HepG2 (cell line): ENCODE data around the gene PKIG. TPM values are rescaled to one million over a fixed set of nuclear protein-coding genes. Genes with fewer than 3 reads are reported as not detected.
A peak's percentile ranks its signal among the peaks of the same experiment; 100 is the strongest.

Experiments used
- ATAC-seq: fragments of 200-7000 bp; cut with Tn5 transposase; 3 replicates; pipeline ENCODE4 v1.9.1; 2020; ENCODE audit warnings: mild to moderate bottlenecking, moderate library complexity
- BruUV-seq: library from RNA; stranded (reverse); fragments of 400-500 nt; replicated peaks from 2 replicates; lab custom pipeline; 2021; lab: Mats Ljungman, UMichigan
- CTCF ChIA-PET: fragments of 300-600 bp; formaldehyde crosslinking; extraction: SDS; loops from one replicate; lab custom pipeline; 2021; ENCODE audit warnings: low total read pairs, inconsistent platforms, low intra/inter-chr PET ratio; lab: Yijun Ruan, JAX
- POLR2A ChIA-PET: fragments of 350-600 bp; sonication (Branson Sonifier 250); formaldehyde crosslinking; loops from one replicate; lab custom pipeline; 2020; ENCODE audit warnings: antibody characterized with exemption, inconsistent platforms; lab: Yijun Ruan, JAX
- DNase-seq: peaks from one replicate; pipeline ENCODE4 v3.0.0-alpha.2; 2015; ENCODE audit warnings: low spot score
- FAIRE-seq: peaks from 3 replicates; lab custom pipeline; 2011; peaks lifted over from hg19 to GRCh38; lab: Jason Lieb, UNC
- H2AFZ ChIP-seq: one replicate; pipeline ENCODE4 v1.6.1; 2011; ENCODE audit warnings: low read length, inconsistent platforms
- H3K27ac ChIP-seq: fragments of 300-600 bp; 3 replicates; pipeline ENCODE4 v1.8.0; 2011; ENCODE audit warnings: mixed run types, mild to moderate bottlenecking, mixed read lengths, low read length, inconsistent platforms; ENCODE audit not compliant: insufficient read depth; ENCODE audit errors: extremely low read length
- H3K27me3 ChIP-seq, 2 experiments: fragments of 200-600 bp in 1 of 2; 2 replicates in 1 of 2; 3 replicates in 1 of 2; pipeline versions ENCODE4 v1.6.0 to v1.8.0; 2011; ENCODE audit warnings: low read length in 2 of 2, mild to moderate bottlenecking in 2 of 2, moderate library complexity in 2 of 2, inconsistent platforms in 1 of 2; ENCODE audit not compliant: insufficient read depth in 2 of 2, control insufficient read depth in 1 of 2
- H3K36me3 ChIP-seq, 2 experiments: fragments of 200-600 bp in 1 of 2; replicated peaks in 1 of 2; 2 replicates in 1 of 2; 3 replicates in 1 of 2; pipeline versions ENCODE4 v1.5.1 to v1.8.0; 2011; ENCODE audit warnings: low read length in 2 of 2, inconsistent platforms in 1 of 2; ENCODE audit not compliant: insufficient read depth in 2 of 2, control insufficient read depth in 1 of 2
- H3K4me1 ChIP-seq: 2 replicates; pipeline ENCODE4 v1.5.1; 2012; ENCODE audit warnings: low read length, inconsistent platforms; ENCODE audit not compliant: insufficient read depth
- H3K4me2 ChIP-seq: 2 replicates; pipeline ENCODE4 v1.6.0; 2011; ENCODE audit warnings: low read depth, low read length, inconsistent platforms
- H3K4me3 ChIP-seq, 3 experiments: fragments of 200-600 bp in 1 of 3; sonication (generic), shearing (Covaris generic) in 1 of 3; replicated peaks in 1 of 3; 2 replicates each; pipeline ENCODE4 v1.5.1; 2011 to 2016; ENCODE audit warnings: low read length in 3 of 3, inconsistent platforms in 2 of 3, low read depth in 2 of 3, mild to moderate bottlenecking in 2 of 3, control low read depth in 1 of 3, mixed read lengths in 1 of 3; ENCODE audit not compliant: insufficient read depth in 1 of 3
- H3K79me2 ChIP-seq: one replicate; pipeline ENCODE4 v1.6.1; 2011; ENCODE audit warnings: low read length, inconsistent platforms; ENCODE audit not compliant: insufficient read depth
- H3K9ac ChIP-seq: 2 replicates; pipeline ENCODE4 v1.6.0; 2011; ENCODE audit warnings: mild to moderate bottlenecking, low read depth, low read length, inconsistent platforms; ENCODE audit not compliant: insufficient read depth
- H3K9me3 ChIP-seq: 2 replicates; pipeline ENCODE4 v1.5.1; 2012; ENCODE audit warnings: mild to moderate bottlenecking, low read length
- H4K20me1 ChIP-seq: 2 replicates; pipeline ENCODE4 v1.6.0; 2011; ENCODE audit warnings: inconsistent platforms, mild to moderate bottlenecking, low read length, moderate library complexity; ENCODE audit not compliant: insufficient read depth
- ATF1 ChIP-seq: IDR thresholded peaks from 2 replicates; pipeline ENCODE4 v1.6.1; 2016; ENCODE audit warnings: mild to moderate bottlenecking, control low read depth
- BCL6 ChIP-seq: IDR thresholded peaks from 2 replicates; pipeline ENCODE4 v1.6.1; 2016; ENCODE audit warnings: missing genetic modification reagents, missing compliant biosample characterization
- CEBPB ChIP-seq: IDR thresholded peaks from 2 replicates; pipeline ENCODE4 v1.6.1; 2011; ENCODE audit warnings: low read depth, low read length, improper control_type of control experiment, borderline replicate concordance
- HOXA3 ChIP-seq: sonication (generic); formaldehyde crosslinking; IDR thresholded peaks from 2 replicates; pipeline ENCODE4 v1.5.0; 2020; ENCODE audit warnings: missing genetic modification reagents
- MAFF ChIP-seq: IDR thresholded peaks from 2 replicates; pipeline ENCODE4 v1.6.1; 2011; ENCODE audit warnings: low read depth, low read length, improper control_type of control experiment
- MXD1 ChIP-seq: sonication (generic); formaldehyde crosslinking; IDR thresholded peaks from 2 replicates; pipeline ENCODE4 v1.4.0; 2020; ENCODE audit warnings: mild to moderate bottlenecking, missing genetic modification reagents
- MXD4 ChIP-seq: IDR thresholded peaks from 2 replicates; pipeline ENCODE4 v1.6.1; 2016; ENCODE audit warnings: mild to moderate bottlenecking, missing biosample characterization, missing genetic modification reagents
- TBP ChIP-seq: sonication (generic); formaldehyde crosslinking; IDR thresholded peaks from 2 replicates; pipeline ENCODE4 v1.5.0; 2020; ENCODE audit warnings: missing genetic modification reagents
- ZBTB46 ChIP-seq: sonication (generic); formaldehyde crosslinking; IDR thresholded peaks from 2 replicates; pipeline ENCODE4 v1.4.0; 2020; ENCODE audit warnings: mild to moderate bottlenecking, missing genetic modification reagents, borderline replicate concordance
- ZFAT ChIP-seq: sonication (generic); formaldehyde crosslinking; conservative IDR thresholded peaks from 2 replicates; pipeline ENCODE4 v1.8.1; 2023; ENCODE audit warnings: missing genetic modification reagents, inconsistent platforms
- ZFP62 ChIP-seq: sonication (generic); formaldehyde crosslinking; IDR thresholded peaks from 2 replicates; pipeline ENCODE4 v1.4.0; 2020; ENCODE audit warnings: missing genetic modification reagents
- ZNF343 ChIP-seq: sonication (generic); formaldehyde crosslinking; IDR thresholded peaks from 2 replicates; pipeline ENCODE4 v1.4.0; 2020; ENCODE audit warnings: mild to moderate bottlenecking, missing genetic modification reagents
- ZNF432 ChIP-seq: sonication (generic); formaldehyde crosslinking; IDR thresholded peaks from 2 replicates; pipeline ENCODE4 v1.5.0; 2020; ENCODE audit warnings: missing genetic modification reagents, mild to moderate bottlenecking, borderline replicate concordance
- ZNF770 ChIP-seq: sonication (generic); formaldehyde crosslinking; IDR thresholded peaks from 2 replicates; pipeline ENCODE4 v1.5.0; 2020; ENCODE audit warnings: mild to moderate bottlenecking, missing genetic modification reagents
- ZSCAN20 ChIP-seq: sonication (generic); formaldehyde crosslinking; IDR thresholded peaks from 2 replicates; pipeline ENCODE4 v1.4.0; 2020; ENCODE audit warnings: missing genetic modification reagents, mild to moderate bottlenecking, borderline replicate concordance
- WGBS: methylation state at CpG from one replicate; pipeline ENCODE4 v1.1.6; 2017; ENCODE audit warnings: low lambda C conversion rate; 5-methylcytosine and 5-hydroxymethylcytosine counted together
- in situ Hi-C: cut with HindIII; loops from 2 replicates; pipeline ENCODE4 v1.10.0; 2017; ENCODE audit warnings: low pct_unique_long_range_greater_than_20kb; ENCODE audit not compliant: extremely low pct_ligation_motif_present
- intact Hi-C: fragments of 100-400 bp; cut with micrococcal nuclease; formaldehyde crosslinking; loops from one replicate; pipeline ENCODE4 v1.10.0; 2022; ENCODE audit not compliant: unreplicated experiment
- polyA plus RNA-seq, 8 experiments: library from polyadenylated mRNA; depleted of rRNA in 3 of 8; stranded (reverse) in 7 of 8; unstranded in 1 of 8; fragments of >200 nt; fragmentation: Illumina TruSeq in 4 of 8; extraction: Trizol in 4 of 8; gene quantifications; 2 replicates each; pipeline versions ENCODE4 v1.2.1 to v1.2.3, GENCODE V29; 2011 to 2016; ENCODE audit warnings: low read depth in 4 of 8, missing spikeins in 1 of 8, mixed read lengths in 1 of 8; ENCODE audit not compliant: insufficient read depth in 1 of 8
- total RNA-seq, 5 experiments: library from RNA; depleted of rRNA; stranded (reverse); fragments of >200 nt; fragmentation: Illumina TruSeq; extraction: Trizol; gene quantifications; 2 replicates each; pipeline ENCODE4 v1.2.3, GENCODE V29; 2016; ENCODE audit warnings: low read depth in 1 of 5

PKIG gene
- total and polyA plus RNA-seq, 2 of the 13 experiments (the other 11 are each of a cell fraction or from before 2014, with no cell fraction given), result 30.8 to 44.5 TPM

- Histone ChIP-seq H3K9me3 (no peaks in the 10 kb centered on the region), H3K9ac (no peak overlapping the region), H3K4me2 (no peak overlapping the region), H3K4me1 (peaks cover 11% of the 10 kb centered on the region), H3K4me3 (no peak overlapping the region), H3K27me3 (no peaks in the 10 kb centered on the region), H4K20me1 (no peaks in the 10 kb centered on the region), H3K27ac (no peak overlapping the region), H2AFZ (no peak overlapping the region), H3K36me3 (peaks cover 4 to 14% of the 10 kb centered on the region in 2 experiments; a peak in 4 of 5 replicates), H3K79me2 (no peaks in the 10 kb centered on the region)
- ChIA-PET CTCF (no interaction called here), POLR2A (no interaction called here)
- ATAC-seq, result no peak
- in situ Hi-C loops, result no loop called here
- WGBS, result 89% methylated on average over 4 of the region's 4 CpGs
- no TSS peak for BruUV-seq
- no peak for FAIRE-seq
- DNase-seq, result no peak
- intact Hi-C loops, result no loop called here
- no peak for TF ChIP-seq ZNF432 (CRISPR knock-in tag)
- peak; percentile 42; the same call in 1 of the 2 replicates for TF ChIP-seq BCL6 (CRISPR knock-in tag)
These were observed 7.2 kb downstream of the PKIG start for GRCh38 chr20:44589537-44589936.

GRCh38 chr20:44590980-44591778 lies 8.8 kb downstream of the PKIG start:
- 92% methylated on average over 9 of the region's 9 CpGs for WGBS
- Histone ChIP-seq H3K4me3 (no peak overlapping the region), H3K27me3 (no peaks in the 10 kb centered on the region), H2AFZ (no peak overlapping the region), H3K79me2 (no peaks in the 10 kb centered on the region), H3K9ac (no peak overlapping the region), H3K9me3 (no peaks in the 10 kb centered on the region), H3K27ac (no peak overlapping the region), H3K4me2 (no peak overlapping the region), H3K36me3 (peaks cover 4 to 14% of the 10 kb centered on the region in 2 experiments; a peak in 4 of 5 replicates), H4K20me1 (no peaks in the 10 kb centered on the region), H3K4me1 (peaks cover 11% of the 10 kb centered on the region)
- CTCF ChIA-PET, result no interaction called here
- no TSS peak for BruUV-seq
- POLR2A ChIA-PET, result no interaction called here
- DNase-seq, result no peak
- in situ Hi-C loops (no loop called here), intact Hi-C loops (no loop called here)
- no peak for ATAC-seq
- no peak for FAIRE-seq
- TF ChIP-seq ZBTB46 (CRISPR knock-in tag), result no peak
- TF ChIP-seq TBP (CRISPR knock-in tag), result no peak
- no peak for TF ChIP-seq ZFAT (CRISPR knock-in tag)
- no peak for TF ChIP-seq ATF1 (CRISPR knock-in tag)
- no peak for TF ChIP-seq ZNF770 (CRISPR knock-in tag)
- no peak for TF ChIP-seq MXD4 (CRISPR knock-in tag)
- TF ChIP-seq ZFP62 (CRISPR knock-in tag), result no peak
- TF ChIP-seq CEBPB, result no peak
- TF ChIP-seq MAFF, result no peak
- no peak for TF ChIP-seq HOXA3 (CRISPR knock-in tag)
- TF ChIP-seq ZSCAN20, result no peak
- TF ChIP-seq MXD1, result no peak
- no peak for TF ChIP-seq ZNF343 (CRISPR knock-in tag)
